Measurements from ENCODE around the gene SPDYC.

Gene SPDYC

DNA sequence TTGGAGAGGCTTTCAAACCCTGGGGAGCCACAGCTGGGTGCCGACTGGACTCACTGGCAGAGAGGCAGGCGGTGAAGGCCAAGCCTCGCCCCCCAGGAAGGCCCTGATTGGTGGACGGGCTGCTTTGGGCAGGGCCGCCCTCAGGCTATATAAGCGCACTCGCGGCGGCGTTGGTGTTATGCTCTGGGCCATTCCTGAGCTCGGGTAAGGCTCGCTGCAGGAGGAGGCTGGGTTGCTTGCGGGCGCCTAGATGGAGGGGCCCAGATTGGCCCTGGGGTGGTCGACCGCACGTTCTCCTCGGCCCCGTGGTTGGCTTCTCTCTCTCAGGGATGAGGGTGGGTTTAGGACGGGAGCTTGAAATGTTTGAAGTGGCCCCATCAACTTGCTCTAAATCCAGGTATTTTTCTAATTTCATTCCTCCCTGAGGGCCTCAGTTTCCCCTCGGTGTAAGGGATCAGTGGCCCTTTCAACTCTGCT is at the start of gene SPDYC:
SPDYC (plus strand) TSS at position 176 of the 477 bp plus-strand sequence. CDS start 1,125 bp downstream, outside the sequence.
- no peak for DNase-seq

DNA sequence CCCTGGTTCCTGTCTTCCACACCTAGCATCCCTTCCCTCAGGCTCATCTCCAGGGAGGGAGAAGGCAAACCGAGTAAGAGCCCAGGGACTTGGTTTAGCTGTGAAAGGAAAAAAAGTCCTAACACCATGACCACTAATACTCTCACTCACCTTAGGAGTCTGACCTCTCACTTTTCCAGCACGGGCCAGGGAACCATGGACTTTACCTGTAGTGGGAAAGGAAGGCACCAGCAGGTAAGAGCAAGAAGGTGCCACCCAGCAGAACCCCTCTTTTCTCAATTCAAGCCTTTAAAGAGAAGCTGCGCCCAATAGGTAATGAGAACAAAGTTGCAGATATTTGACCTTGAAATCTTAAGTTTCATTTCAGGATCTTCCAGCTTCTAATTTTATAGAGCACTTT is 49.2 kb upstream of the SPDYC start:
- no peak for DNase-seq

- DNase-seq = no peak
Observed at GRCh38 chr11:65121447-65121864, 48.6 kb upstream of the SPDYC start.

DNA sequence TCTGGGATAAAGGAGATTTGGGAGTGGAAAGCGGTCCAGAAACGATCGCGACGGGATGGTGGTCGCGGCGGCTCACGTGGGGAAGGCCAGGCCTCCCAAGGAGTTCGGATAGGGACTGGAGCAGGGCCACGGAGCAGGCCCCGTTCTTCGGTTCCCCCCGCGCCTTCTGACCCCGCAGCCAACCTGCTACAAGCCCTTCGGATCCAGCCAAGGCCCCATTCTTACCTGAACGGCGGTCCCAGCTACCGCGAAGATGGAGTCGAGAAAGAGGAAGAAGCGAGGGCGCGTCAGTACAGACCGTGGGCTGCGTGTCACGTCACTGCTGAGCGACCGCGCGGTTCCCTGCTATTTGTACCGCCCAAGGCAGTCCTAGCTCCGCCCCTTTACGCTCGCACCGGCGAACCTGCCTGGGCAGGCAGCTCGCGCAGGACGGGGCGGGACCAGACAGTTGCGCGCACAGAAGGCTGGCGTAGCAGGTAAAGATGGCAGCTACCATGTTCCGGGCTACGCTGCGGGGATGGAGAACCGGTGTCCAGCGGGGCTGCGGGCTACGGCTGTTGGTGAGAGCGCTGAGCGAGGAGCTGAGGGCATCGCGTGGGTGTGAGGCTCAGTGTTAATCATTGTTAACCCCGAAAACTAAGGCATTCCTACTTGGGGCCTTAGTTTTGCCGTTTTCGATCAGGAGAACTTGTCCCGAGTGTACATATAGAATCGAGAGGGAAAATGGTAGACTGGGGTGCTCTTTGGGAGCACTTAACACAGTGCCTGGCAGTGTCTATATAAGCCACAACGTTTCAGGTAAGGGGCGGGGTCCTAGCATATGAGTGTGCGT is 48.0 kb upstream of the SPDYC start, which contains the start of the genes FAU and MRPL49:
FAU (minus strand) TSS at position 270 of the 832 bp plus-strand sequence. CDS start 321 bp downstream, outside the sequence.
MRPL49 (plus strand) TSS at position 457 of the 832 bp plus-strand sequence; CDS start at position 483, 26 bp downstream.
- peak; percentile 99 for DNase-seq

- DNase-seq = no peak
Observed at GRCh38 chr11:65124480-65125196, 45.4 kb upstream of the SPDYC start.

GRCh38 chr11:65125197-65126056 is 44.6 kb upstream of the SPDYC start:
- no peak for DNase-seq

DNA sequence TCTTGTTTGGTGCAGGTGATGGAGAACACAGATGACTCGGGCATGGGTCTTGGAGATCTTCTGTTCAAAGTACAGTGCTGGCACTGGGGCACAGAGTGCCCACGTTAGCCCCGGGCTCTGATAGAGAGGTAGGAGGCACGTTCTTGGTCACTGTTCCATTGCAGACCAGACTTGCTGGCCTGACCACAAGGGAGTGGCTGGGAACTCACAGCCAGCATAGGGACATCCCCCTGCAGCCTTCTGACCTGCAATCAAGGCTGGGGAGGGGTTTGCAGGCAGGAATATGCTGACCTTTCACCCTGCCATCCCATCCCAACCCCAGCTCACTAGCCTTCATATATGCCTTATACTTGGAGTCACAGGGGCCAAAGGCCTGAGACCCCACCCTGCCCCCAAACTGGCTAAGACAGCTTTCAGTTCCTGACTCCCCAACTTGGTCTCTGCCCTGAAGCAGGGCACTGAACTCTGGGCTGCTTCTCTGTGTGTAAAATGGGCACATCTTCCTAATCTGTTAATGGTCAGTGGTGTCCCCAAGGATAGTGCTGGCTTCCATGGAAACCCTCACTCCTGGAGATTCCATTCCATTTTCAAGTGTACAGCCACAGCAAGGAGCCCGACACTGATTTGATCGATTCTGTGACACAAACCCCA is 43.3 kb upstream of the SPDYC start:
- DNase-seq = no peak

DNA sequence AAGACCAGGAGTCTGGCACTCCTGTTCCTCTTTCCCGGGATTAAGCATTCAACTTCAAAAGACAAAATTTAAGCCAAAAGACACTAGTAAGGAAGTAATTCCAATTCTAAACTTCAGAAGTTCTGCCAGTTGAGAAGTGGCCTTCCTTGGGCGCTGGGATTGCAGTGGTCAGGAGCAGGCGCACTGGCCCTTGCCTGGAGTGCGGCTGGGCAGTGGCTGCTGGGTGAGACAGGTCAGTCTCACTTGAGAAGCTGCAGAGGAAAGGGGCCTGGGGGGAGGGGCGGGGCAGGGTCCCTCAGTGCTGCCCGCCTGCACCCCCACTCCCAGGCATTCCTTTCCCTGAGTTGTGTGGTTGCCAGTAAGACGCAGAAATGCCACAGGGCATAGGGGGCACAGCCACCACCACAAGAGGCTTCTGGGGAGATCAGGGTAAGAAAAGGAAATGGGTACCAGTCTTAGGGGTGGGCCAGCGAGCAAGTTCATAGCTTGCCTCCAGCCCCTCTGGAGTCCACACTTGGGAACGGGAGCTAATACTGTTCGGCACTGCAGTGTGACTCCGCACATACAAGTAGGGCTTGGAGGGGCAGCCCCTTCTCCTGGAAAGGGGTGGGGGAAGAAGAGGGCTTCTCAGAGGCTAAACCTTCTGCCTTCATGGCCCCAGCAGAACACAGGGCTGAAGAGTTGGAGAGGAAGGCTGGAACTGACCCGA is 42.4 kb upstream of the SPDYC start:
- DNase-seq = no peak

GRCh38 chr11:65128182-65129145 is 41.6 kb upstream of the SPDYC start:
- DNase-seq = no peak

- DNase-seq = no peak
Observed at GRCh38 chr11:65129649-65130441, 40.2 kb upstream of the SPDYC start.

DNA sequence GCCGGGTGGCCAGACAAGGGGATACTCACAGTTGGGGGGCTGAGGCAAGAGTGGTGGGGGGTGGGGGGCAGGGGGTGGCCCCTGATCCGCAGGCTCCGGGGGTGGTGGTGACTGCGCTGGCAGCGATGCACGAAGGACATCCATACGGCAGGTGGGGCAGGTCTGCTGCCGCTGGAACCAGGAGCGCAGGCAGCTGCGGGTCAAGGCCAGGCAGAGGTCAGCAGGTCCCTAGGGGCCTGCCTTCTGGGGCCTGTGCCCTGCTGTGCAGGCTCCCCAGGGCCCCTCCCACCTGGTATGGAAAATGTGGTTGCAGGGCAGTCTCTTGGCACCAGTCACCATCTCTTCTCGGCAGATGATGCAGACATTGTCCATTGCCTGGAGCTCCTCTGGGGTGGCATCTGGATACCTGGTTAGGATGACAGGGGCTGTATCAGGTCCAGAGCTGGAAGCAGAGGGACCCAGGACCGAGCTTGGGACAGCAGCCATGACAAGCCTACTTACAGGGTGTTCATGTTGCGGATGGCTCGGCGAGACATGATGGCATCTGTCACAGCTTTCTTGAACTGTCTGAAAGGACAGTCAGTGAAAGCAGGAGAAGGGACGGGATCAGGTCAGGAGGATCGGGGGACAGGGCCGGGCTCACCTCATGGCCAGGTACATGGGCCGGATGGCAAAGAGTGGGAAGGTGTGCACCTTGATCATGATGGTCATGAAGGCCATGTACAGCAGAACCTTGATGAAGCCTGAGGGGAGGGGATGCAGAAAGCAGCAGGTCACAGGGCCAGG is 39.2 kb upstream of the SPDYC start:
- no peak for DNase-seq

- no peak for DNase-seq
Observed at GRCh38 chr11:65131417-65131776, 38.6 kb upstream of the SPDYC start.

- no peak for DNase-seq
Observed at GRCh38 chr11:65131895-65132237, 38.2 kb upstream of the SPDYC start.

DNA sequence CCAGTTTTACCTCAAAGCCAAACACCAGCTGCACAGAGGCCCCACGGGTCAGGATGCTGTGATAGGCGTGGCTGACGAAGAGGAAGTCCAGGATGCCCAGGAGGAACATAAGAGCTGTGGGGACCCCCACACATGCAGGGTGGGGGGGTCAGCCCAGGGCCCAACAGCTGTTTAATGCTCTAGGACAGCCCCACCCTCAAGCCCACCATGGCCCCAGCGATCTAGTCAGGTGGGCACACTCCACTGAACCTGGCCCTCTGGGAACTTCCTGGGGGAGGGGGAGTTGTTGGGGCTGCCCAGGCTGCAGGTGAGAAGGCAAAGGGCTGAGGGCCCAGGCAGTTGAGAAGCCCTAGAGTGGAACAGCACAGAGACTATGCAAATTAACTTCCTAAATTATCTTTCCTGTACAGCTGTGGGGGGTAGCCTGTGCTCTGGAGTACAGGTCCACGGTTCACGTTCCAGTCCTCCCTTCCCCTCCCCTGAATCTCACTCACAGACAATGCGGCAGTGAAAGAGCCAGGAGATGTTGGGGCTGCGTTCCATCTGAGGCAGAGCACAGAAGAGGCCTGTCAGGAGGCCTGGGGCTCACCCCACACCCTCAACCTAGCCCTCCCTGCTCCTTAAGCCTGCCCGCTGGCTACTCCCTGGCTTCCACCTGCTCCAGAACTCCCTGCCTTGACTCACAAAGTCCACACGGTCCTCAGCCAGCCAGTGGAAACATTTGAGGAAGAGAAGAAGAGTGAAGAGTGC is 37.6 kb upstream of the SPDYC start:
- DNase-seq = no peak

- peak; percentile 51 for DNase-seq
Observed at GRCh38 chr11:65132988-65133700, 36.9 kb upstream of the SPDYC start.

GRCh38 chr11:65133724-65134123 is 36.3 kb upstream of the SPDYC start:
- DNase-seq = no peak

DNA sequence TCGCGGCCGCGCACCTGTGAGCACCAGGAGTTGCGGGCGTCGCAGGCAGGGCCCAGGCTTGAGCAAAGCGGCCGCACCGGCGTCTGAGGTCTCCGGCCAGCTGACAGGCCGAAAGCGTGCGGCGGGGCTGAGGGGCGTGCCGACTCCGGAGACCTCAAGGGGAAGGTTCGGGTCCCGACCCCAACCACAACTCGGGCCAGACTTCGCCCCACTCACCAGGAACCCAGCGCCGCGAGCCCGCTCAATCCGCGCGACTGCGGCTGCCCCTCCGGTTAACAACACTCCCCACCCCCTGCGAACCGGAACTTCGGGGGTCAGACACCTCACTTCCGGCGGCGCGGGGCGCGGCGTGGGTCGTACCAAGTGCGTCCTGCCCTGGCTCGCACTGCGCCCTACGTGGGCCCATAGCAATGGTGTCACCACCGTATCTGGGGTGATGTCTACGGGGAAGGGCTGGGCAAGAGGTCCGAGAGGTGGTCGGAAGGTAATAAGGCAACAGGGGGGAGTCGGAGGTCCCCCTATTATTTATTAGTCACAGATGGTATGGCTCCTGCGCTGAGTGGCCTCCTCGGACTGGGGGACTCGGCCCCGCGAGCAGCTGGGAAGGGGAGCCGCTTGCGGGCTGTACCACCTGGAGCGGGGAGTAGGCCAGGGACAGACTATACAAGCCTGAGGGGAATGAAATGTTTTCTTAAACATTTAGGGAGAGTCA is 35.6 kb upstream of the SPDYC start, which contains the start of gene SYVN1:
SYVN1 (minus strand) TSS at position 280 of the 712 bp plus-strand sequence. CDS start 918 bp downstream, outside the sequence.
- DNase-seq = peak; percentile 87
